Measurements from ENCODE around the gene MAD1L1.

DNA sequence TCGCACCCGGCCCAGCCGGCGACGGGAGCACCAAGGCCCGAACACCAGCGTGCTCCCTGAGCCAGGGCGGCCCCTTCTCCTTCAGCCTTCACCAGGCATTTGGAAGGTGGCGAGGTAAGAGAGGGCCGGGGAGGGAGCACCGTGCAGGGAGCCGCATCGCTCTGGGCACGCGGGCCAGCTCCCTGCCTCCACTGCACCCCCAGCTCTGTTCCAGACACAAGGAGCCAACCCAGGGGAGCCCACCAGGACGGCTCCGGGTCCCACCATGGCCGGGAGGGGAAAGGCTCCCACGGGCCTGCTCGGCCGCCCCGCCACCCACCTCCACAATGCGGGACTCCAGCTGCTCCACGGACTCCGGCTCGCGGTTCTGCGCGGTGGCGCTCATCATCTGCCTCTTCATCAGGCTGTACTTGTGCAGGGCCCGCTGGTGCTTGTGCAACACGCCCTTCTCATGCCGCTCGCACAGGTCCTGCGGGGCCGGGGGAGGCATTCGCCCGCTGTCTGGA, 24.4 kb upstream of the MAD1L1 start:
- TF ChIP-seq CEBPB (IDR thresholded peaks at IDR 0.05; ENCODE audit: low read depth) (no peak), POLR2A (IDR thresholded peaks at IDR 0.05; ENCODE audit: borderline replicate concordance, extremely low read depth, insufficient read depth, insufficient read length) (no peak)
- TF ChIP-seq, protein P1, sequence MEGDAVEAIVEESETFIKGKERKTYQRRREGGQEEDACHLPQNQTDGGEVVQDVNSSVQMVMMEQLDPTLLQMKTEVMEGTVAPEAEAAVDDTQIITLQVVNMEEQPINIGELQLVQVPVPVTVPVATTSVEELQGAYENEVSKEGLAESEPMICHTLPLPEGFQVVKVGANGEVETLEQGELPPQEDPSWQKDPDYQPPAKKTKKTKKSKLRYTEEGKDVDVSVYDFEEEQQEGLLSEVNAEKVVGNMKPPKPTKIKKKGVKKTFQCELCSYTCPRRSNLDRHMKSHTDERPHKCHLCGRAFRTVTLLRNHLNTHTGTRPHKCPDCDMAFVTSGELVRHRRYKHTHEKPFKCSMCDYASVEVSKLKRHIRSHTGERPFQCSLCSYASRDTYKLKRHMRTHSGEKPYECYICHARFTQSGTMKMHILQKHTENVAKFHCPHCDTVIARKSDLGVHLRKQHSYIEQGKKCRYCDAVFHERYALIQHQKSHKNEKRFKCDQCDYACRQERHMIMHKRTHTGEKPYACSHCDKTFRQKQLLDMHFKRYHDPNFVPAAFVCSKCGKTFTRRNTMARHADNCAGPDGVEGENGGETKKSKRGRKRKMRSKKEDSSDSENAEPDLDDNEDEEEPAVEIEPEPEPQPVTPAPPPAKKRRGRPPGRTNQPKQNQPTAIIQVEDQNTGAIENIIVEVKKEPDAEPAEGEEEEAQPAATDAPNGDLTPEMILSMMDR (IDR thresholded peaks at IDR 0.05 in 2 of 3, conservative IDR thresholded peaks at IDR 0.05 in 1 of 3; ENCODE audit: borderline replicate concordance in 1 of 3, insufficient read depth in 1 of 3, low read depth in 2 of 3, low read length in 2 of 3), result no peak
- TF ChIP-seq, protein P2, sequence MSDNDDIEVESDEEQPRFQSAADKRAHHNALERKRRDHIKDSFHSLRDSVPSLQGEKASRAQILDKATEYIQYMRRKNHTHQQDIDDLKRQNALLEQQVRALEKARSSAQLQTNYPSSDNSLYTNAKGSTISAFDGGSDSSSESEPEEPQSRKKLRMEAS (IDR thresholded peaks at IDR 0.05), result no peak
